NCI-H2081 treated with DMSO at 0.1 percent for 48 hours (cell line): Measurements from ENCODE around the gene RMND5B.
"Not testable (repeated sequence)": the region's sequence is repeated elsewhere in the genome, so short reads cannot be mapped to it uniquely, and the experiment has no call there.

Experiments
- DNase-seq: peaks from one replicate; lab custom pipeline; 2025; lab: John Stamatoyannopoulos, UW

RMND5B gene

GRCh38 chr5:178130234-178130575, 609 bp upstream of the RMND5B start:
- DNase-seq, result not testable (repeated sequence)

GRCh38 chr5:178131446-178131996, 707 bp downstream of the RMND5B start:
- DNase-seq, result no peak

- DNase-seq, result no peak
These were observed 6.2 kb downstream of the RMND5B start for GRCh38 chr5:178136990-178137389.

- DNase-seq, result no peak
These were observed 7.2 kb downstream of the RMND5B start for GRCh38 chr5:178137991-178138390.

GRCh38 chr5:178141550-178141949, 10.7 kb downstream of the RMND5B start:
- no peak for DNase-seq

- no peak for DNase-seq
These were observed 11.8 kb downstream of the RMND5B start for GRCh38 chr5:178142642-178143041.

GRCh38 chr5:178143246-178143645, 12.4 kb downstream of the RMND5B start:
- no peak for DNase-seq

GRCh38 chr5:178143901-178144300, 13.1 kb downstream of the RMND5B start:
- no peak for DNase-seq

GRCh38 chr5:178145965-178146820, 15.4 kb downstream of the RMND5B start:
- no peak for DNase-seq

- no peak for DNase-seq
These were observed 16.6 kb downstream of the RMND5B start for GRCh38 chr5:178147406-178147805.

GRCh38 chr5:178149199-178149932, 18.6 kb downstream of the RMND5B start:
- no peak for DNase-seq

GRCh38 chr5:178150977-178151734, 20.3 kb downstream of the RMND5B start:
- no peak for DNase-seq

- DNase-seq, result no peak
These were observed 22.0 kb downstream of the RMND5B start for GRCh38 chr5:178152491-178153444.

GRCh38 chr5:178153530-178154340, 22.9 kb downstream of the RMND5B start, which contains the start of gene NHP2:
TSS of gene NHP2 (minus strand) at chr5:178153885. CDS start at chr5:178153817, 68 bp downstream.
- peak; percentile 90 for DNase-seq

- DNase-seq, result no peak
These were observed 24.3 kb downstream of the RMND5B start for GRCh38 chr5:178155065-178155464.

GRCh38 chr5:178160176-178160575, 29.4 kb downstream of the RMND5B start:
- DNase-seq, result no peak

- DNase-seq, result no peak
These were observed 31.7 kb downstream of the RMND5B start for GRCh38 chr5:178162481-178162880.

- peak; percentile 55 for DNase-seq
These were observed 33.2 kb downstream of the RMND5B start for GRCh38 chr5:178163772-178164735.

GRCh38 chr5:178165581-178165980, 34.8 kb downstream of the RMND5B start:
- DNase-seq, result no peak
